GM18511 (cell line): ENCODE measurements around the gene TOMM20L.

ENCODE experiments used
- ATAC-seq: cut with Tn5 transposase; IDR thresholded peaks from one replicate; pipeline ENCODE4 v1.9.1; 2021; ENCODE audit warnings: mild to moderate bottlenecking, moderate library complexity; ENCODE audit not compliant: unreplicated experiment

TOMM20L gene

DNA sequence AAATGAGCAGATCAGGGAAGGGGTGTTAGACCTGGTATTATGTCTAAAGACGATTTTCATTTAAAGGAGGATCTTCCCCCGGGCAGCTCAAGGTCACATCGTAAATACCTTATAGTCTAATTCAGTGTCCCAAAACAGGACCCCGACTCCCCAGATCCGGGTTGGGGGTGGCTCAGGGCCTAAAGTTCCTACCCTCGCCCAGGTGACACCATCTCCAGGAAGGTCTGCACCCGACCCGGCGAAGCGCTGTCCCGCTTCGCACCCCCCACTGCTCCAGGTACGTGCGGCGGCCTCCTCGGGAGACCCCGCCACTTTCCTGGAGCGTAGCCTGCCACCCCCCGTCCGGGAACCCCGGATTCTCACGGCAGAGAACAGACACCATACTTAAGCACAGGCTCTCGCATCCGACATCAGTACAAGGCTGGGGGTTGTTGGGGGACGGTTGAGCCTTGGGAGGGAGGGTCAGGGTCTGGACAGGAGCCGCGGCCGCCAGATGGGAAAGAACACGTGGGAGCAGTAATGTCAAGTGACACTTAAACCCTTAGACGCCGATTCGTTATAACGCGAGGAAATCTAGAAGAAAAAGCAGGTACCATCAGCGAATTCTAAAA is 31.0 kb downstream of the TOMM20L start:
- peak; percentile 57 for ATAC-seq

DNA sequence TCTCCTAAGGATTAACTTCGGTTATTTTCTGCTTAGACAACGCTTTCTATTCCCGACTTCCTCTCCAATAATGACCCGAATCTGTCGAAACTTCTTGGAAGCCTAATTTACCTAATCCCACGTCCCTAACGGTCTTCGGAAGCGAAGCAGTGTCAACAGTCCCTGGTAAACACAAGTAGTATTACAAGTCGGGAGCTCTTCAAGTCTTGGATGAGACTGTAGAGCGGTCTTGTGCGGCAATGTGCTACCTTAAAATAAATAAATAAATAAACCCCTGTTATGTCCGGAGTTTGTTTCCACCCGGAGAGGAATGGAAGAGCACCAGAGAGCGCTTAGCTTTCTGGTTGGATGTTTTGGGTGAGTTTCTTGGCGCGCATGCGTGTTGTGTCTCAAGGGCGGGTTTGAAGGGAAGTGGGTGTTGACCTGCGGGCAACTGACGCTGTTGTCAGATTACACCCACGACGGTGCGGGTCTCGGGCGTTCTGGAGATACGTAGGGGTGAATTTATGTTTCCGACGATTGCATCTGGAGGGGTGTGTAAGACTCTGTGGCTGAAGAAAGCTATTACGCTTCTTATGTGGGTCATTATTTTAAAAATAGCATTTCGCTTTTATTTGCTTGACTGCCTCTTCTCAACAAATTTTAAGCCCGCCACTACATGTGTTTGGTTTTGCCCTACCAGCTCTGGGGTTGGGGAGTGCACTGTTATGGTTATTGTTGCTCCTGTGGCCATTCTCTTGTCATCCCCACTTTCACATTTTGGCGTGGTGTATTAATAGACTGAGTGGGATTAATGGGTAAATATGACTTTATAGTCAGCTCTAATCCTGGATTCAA is 31.8 kb downstream of the TOMM20L start, which contains the start of the genes KIAA0586 and TIMM9:
Gene KIAA0586, plus strand, starts transcription at position 439 of the 837 bp plus-strand sequence. CDS start 546 bp downstream, outside the sequence.
Gene TIMM9, minus strand, starts transcription at position 251 of the 837 bp plus-strand sequence. CDS start 15,586 bp downstream, outside the sequence.
- ATAC-seq = peak; percentile 94

DNA sequence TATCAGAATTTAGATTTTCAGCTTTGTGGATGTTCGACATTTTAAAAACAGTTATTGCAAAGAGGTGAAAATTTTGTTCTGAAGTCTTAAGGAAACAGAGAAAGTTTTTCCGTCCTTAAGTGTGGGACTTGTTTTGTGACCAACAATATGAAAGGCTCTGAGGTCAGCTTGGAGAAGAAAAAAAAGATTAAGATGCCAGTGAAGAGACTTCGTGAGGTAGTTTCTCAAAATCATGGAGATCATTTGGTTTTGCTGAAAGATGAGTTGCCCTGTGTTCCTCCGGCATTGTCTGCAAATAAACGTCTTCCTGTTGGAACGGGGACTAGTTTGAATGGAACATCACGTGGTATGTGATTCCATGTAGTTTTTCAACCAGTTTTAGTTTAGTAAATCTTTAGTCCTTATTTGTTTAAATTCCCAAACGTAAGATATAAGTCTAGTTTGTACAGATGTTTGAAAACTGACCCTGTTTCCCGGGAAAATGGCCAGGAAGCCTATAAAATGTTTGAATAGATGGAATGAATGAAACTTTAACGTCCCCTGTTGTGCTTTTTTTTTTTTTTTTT is 32.5 kb downstream of the TOMM20L start:
- ATAC-seq = no peak

DNA sequence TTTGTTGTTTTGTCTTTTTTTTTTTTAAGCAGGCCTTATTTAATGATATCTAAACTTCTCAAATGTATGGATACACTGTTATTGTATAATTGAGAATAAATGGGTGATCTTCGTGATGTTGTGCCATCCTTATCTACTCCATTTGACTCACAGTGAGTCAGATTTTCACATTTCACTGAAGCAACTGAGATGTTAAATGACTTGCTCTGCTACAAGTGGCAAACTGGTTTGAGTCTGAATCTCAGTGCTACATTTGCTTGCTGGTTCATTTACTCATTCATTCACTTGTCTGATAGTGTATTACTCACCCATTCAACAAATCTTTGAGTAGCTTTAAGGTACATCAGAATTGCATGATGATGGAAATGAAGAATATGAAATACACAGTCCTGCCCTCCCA is 34.4 kb downstream of the TOMM20L start:
- ATAC-seq = no peak

DNA sequence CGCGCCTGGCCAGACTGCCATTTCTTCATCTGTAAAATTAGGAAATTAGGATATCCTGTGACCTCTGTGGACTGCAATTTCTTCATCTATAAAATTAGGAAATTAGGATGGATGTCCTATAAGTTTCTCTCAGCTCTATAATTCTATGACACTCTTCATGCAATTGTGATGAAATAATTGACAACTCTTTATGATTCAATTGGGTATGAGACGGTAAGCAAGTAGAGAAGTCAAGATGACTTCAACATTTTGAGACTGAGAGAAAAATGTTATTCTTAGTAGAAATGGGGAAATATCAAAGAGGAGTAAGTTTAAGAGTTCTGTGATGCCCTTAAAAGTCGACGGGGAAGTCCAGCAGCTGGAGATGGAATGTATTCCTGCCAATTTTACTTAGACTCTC is 43.7 kb downstream of the TOMM20L start:
- ATAC-seq = no peak

DNA sequence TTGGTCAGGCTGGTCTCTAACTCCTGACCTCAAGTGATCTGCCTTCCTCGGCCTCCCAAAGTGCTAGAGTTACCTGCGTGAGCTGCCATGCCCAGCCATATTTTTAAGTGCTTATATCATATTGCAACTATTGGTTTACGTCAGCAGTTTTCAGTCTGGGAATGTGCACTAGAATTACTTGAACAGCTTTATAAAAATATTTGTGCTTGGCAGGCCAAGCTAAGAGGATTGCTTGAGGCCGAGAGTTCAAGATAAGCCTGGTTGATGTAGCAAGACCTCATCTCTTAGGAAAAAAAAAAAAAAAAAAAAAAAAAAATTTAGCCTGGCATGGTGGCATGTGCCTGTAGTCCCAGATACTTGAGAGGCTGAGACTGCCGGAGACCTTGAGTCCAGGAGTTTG is 48.9 kb downstream of the TOMM20L start:
- no peak for ATAC-seq

DNA sequence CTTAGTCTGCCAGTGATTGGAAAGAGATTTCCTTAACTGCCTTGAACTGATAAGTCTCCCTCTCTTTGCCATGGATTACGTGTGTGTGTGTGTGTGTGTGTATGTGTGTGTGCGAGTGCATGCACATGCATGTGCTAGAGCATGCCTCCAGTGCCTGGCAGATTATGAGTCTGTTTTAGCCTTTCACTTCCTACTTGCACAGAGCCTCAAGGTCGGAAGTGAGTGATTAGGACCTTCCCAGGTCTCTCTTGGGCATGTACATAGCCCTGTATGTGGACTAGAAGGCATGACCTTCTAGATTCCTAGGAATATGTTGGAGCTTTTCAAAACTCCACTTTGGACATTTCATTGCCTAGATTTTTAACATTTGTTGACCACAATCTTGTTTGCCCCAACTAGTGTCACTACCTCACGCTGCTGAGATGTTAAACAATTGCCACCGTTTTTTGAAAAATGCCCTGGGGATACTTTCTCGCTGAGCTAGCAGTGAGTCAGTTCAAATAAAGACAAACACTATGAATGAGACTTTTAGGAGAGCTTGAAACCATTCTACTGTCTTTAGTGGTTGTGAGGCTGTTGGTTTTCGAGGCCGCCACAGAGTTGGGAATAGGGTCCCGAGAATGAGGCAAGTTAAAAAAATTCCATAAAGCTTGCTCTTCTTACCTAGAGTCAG is 60.0 kb downstream of the TOMM20L start:
- ATAC-seq = no peak
